Chondrocyte (in vitro differentiated cells): ENCODE measurements around the gene CAMSAP3. TPM values are rescaled to one million over a fixed set of nuclear protein-coding genes. Genes with fewer than 3 reads are reported as not detected.

Experiments used
- DNase-seq: peaks from one replicate; pipeline ENCODE4 v3.0.0; 2021; ENCODE audit warnings: mixed read lengths, low spot score
- H3K27ac Mint-ChIP-seq: one replicate; pipeline ENCODE4 v1.8.0; 2021; ENCODE audit warnings: mild to moderate bottlenecking, moderate library complexity, mixed read lengths; ENCODE audit not compliant: unreplicated experiment
- H3K27me3 Mint-ChIP-seq: 2 replicates; pipeline ENCODE4 v1.8.0; 2021; ENCODE audit warnings: low read depth, mixed read lengths
- H3K36me3 Mint-ChIP-seq: 2 replicates; pipeline ENCODE4 v1.8.0; 2021; ENCODE audit warnings: low read depth, mixed read lengths
- H3K4me1 Mint-ChIP-seq: 2 replicates; pipeline ENCODE4 v1.8.0; 2021; ENCODE audit warnings: low read depth, mild to moderate bottlenecking, mixed read lengths
- H3K4me3 Mint-ChIP-seq: one replicate; pipeline ENCODE4 v1.8.0; 2021; ENCODE audit warnings: mild to moderate bottlenecking, moderate library complexity, mixed read lengths; ENCODE audit not compliant: unreplicated experiment
- H3K9me3 Mint-ChIP-seq: 2 replicates; pipeline ENCODE4 v1.8.0; 2021; ENCODE audit warnings: low read depth, mixed read lengths
- total RNA-seq: library from RNA; stranded (reverse); gene quantifications from 3 replicates; pipeline ENCODE4 v1.2.1, GENCODE V29; 2021
- TF ChIP-seq, protein P1 (sequence below): fragments of 200-600 bp; sonication (generic); IDR thresholded peaks from 2 replicates; pipeline ENCODE4 v1.5.0; 2021; ENCODE audit warnings: antibody characterized with exemption, mild to moderate bottlenecking, moderate library complexity

CAMSAP3 gene
- total RNA-seq, 1 donor from 2014 or later: 0.42 TPM

DNA sequence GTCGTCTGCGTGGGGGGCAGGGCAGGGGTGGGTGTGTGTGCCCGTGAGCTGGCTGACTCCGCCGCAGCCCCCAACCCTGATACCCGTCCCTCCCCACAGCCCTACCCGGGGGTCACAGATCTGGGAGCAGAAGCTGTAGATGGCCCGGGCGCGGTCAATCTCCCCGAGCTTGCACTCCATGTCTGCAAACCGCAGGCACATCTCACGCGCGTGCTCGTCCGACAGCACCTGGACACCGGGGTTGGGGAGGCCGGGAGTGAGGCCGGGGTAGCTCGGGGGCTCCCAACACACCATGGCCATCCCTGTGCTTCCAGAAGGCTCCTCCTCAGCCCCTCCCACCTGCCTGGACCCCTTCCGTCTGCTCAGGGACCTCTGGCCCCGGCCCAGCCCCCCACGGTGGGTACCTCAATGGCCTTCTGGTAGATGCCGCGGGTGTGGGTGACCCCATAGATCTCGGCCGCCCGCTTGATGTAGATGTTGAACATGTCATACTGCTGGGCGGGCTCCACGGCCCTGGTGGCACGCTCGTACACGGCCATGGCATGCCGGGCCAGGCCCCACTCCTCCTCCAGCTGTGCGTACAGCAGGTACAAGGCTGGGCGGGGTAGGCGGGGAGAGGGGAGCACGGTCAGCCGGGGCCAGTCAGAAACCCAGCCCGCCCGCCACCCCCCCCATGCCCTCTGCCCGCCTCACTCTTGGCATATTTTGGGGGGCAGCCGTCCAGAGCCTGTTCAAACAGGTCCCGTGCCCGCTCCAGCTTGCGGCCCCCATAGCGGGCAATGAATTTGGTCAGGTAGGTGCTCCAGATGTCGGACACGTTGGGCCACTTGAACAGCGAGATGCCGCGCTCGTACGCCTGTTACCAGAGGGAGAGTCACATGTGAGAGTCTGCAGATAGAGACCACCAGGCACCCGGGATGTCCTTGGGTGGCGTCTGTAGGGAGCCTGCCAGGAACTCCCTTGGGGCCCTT, 25.1 kb downstream of the CAMSAP3 start:
- Mint-ChIP-seq H3K36me3 (peaks cover 16% of the 10 kb centered on the region), H3K4me1 (no peaks in the 10 kb centered on the region), H3K4me3 (no peak overlapping the region), H3K27ac (no peak overlapping the region), H3K9me3 (no peaks in the 10 kb centered on the region), H3K27me3 (no peaks in the 10 kb centered on the region)
- no peak for DNase-seq
- TF ChIP-seq, protein P1, sequence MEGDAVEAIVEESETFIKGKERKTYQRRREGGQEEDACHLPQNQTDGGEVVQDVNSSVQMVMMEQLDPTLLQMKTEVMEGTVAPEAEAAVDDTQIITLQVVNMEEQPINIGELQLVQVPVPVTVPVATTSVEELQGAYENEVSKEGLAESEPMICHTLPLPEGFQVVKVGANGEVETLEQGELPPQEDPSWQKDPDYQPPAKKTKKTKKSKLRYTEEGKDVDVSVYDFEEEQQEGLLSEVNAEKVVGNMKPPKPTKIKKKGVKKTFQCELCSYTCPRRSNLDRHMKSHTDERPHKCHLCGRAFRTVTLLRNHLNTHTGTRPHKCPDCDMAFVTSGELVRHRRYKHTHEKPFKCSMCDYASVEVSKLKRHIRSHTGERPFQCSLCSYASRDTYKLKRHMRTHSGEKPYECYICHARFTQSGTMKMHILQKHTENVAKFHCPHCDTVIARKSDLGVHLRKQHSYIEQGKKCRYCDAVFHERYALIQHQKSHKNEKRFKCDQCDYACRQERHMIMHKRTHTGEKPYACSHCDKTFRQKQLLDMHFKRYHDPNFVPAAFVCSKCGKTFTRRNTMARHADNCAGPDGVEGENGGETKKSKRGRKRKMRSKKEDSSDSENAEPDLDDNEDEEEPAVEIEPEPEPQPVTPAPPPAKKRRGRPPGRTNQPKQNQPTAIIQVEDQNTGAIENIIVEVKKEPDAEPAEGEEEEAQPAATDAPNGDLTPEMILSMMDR: no peak

DNA sequence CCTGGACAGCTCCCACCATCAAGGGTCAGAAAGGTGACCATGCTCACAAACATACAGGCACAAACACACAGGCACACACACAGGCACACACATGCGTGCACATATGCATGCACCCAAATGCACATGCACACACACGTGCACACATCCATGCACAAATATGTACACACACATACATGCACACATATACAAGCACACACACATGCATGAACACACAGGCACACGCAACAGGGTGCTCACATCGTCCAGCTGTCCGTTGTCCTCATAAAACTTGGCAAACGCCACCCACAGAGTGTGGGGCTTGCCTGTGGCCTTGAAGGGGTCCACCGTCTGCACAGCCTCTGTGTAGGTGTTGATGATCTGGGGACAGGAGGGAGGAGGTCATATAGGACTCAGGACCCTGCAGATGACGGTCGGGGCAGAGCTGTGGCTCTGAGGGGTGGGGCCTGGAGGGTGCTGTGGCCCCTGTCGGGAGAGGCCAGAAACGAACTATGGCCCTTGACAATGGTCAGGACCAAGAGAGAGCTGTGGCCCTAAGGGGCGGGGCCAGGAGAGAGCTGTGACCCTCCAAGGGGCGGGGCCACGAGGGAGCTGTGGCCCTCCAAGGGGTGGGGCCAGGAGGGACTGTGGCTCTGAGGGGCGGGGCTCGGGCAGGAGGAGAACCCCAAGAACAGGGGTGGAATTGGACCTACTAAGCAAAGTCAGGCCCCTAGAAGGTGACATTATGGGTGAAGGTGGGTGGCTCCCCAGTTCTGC, 27.4 kb downstream of the CAMSAP3 start:
- Mint-ChIP-seq H3K27me3 (no peaks in the 10 kb centered on the region), H3K4me3 (no peak overlapping the region), H3K27ac (no peak overlapping the region), H3K36me3 (peaks cover 18% of the 10 kb centered on the region), H3K9me3 (no peaks in the 10 kb centered on the region), H3K4me1 (peaks cover 6% of the 10 kb centered on the region)
- TF ChIP-seq, protein P1: no peak
- no peak for DNase-seq

DNA sequence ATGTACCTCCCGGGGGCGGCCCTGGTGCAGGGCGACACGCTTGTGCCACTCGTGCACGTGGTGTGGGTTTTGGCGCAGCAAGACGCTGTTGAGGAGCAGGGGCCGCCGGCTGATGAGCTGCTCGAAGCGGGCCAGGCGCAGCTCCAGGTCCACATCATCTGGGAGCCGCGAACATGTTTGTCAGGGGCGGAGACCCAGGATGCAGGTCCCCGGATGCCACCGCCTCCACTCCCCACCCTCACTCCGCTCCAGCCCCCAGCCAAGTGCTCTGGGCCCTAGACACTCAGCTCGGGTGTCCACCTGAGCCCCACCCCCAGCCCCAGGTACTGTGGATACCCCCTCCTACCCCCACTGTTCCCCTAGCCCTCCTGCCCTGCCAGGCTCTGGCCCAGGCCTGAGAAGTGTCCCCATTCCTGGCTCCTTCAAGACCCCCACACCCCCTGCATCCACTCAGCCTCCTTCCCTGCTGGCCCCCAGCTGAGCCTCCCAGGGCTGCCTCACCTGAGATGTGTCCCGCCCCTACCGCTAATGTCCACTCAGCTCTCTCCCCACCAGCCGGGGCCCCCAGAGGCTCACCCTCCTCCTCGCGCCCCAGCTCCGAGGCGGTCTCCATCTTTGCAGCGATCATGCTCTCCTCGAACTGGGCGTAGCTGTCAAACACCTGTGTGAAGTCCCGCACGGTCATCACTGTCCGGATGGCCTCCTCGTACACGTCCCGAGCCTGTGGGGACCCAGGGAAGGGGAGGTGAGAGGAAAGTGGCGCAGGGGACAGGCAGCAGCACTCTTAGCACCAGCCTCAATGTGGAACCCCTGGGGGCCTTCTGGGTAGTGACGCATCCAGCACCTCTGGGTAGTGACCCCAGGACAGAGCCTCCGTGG, 28.3 kb downstream of the CAMSAP3 start:
- H3K4me3 Mint-ChIP-seq: no peak overlapping the region
- no peaks in the 10 kb centered on the region for H3K9me3 Mint-ChIP-seq
- TF ChIP-seq, protein P1: no peak

DNA sequence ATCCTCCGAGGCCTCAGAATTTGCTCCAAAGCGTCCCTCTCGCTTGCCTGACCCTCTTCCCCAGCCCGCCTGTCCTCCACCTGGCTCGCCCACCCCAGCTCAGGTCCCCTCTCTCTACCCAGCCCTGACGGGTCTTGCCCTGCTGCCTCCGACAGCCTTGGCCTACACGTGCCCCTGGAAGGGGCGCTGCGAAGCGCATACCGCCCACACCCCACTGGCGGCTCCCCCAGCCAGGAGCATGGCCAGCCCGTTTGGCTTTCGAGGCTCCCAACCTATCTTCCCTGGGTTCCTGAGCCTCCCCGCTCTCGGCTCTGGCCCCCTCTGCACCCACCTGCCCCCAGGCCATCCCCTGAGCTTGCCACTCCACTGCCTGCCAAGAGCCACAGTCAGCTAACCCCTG, 29.1 kb downstream of the CAMSAP3 start:
- H3K4me1 Mint-ChIP-seq: peaks cover 23% of the 10 kb centered on the region
- TF ChIP-seq, protein P1: no peak
- H3K9me3 Mint-ChIP-seq: no peaks in the 10 kb centered on the region
- H3K27ac Mint-ChIP-seq: no peak overlapping the region
- peaks cover 18% of the 10 kb centered on the region for H3K36me3 Mint-ChIP-seq
- H3K27me3 Mint-ChIP-seq: no peaks in the 10 kb centered on the region
- no peak for DNase-seq
- H3K4me3 Mint-ChIP-seq: no peak overlapping the region

More for the DNA sequence above, 28.3 kb downstream of the CAMSAP3 start:
- H3K27ac Mint-ChIP-seq: no peak overlapping the region
- H3K36me3 Mint-ChIP-seq: peaks cover 18% of the 10 kb centered on the region
- peaks cover 15% of the 10 kb centered on the region for H3K4me1 Mint-ChIP-seq
- DNase-seq: no peak
- H3K27me3 Mint-ChIP-seq: no peaks in the 10 kb centered on the region
